GM13976 (cell line): ENCODE measurements around the gene GIPC1.
"Not testable (repeated sequence)": the region's sequence is repeated elsewhere in the genome, so short reads cannot be mapped to it uniquely, and the experiment has no call there.

ENCODE experiments used
- DNase-seq: peaks from one replicate; pipeline ENCODE4 v3.0.0; 2012; ENCODE audit warnings: low spot score
- CTCF ChIP-seq: IDR thresholded peaks from 2 replicates; pipeline ENCODE4 v1.5.1; 2012; ENCODE audit warnings: borderline replicate concordance, mild to moderate bottlenecking; ENCODE audit not compliant: insufficient read depth; ENCODE audit errors: extremely low read depth, missing control alignments, control extremely low read depth
- in situ Hi-C: fragments of 300-500 bp; cut with MboI; formaldehyde crosslinking; loops from one replicate; pipeline ENCODE4 v1.12.0; 2022; ENCODE audit warnings: low sequenced_read_pairs, mixed read lengths, inconsistent platforms; ENCODE audit not compliant: unreplicated experiment

The GIPC1 gene

GRCh38 chr19:14512406-14512961 lies 16.6 kb upstream of the GIPC1 start:
- no peak for TF ChIP-seq CTCF
- in situ Hi-C loops = no loop called here
- no peak for DNase-seq

GRCh38 chr19:14511229-14511593 lies 15.3 kb upstream of the GIPC1 start:
- in situ Hi-C loops = no loop called here
- no peak for TF ChIP-seq CTCF
- DNase-seq = no peak

- no peak for TF ChIP-seq CTCF
- in situ Hi-C loops = no loop called here
- no peak for DNase-seq
Observed at GRCh38 chr19:14510311-14511228, 14.6 kb upstream of the GIPC1 start.

- in situ Hi-C loops = no loop called here
- DNase-seq = no peak
- no peak for TF ChIP-seq CTCF
Observed at GRCh38 chr19:14507704-14508542, 12.0 kb upstream of the GIPC1 start.

- TF ChIP-seq CTCF = peak; percentile 64
- peak; percentile 89 for DNase-seq
- in situ Hi-C loops = no loop called here
Observed at GRCh38 chr19:14505488-14506239, 9.7 kb upstream of the GIPC1 start.

GRCh38 chr19:14504575-14504974 lies 8.6 kb upstream of the GIPC1 start:
- DNase-seq, in situ Hi-C loops: not testable (repeated sequence)
